Skin epidermis (tissue), 12 donors: Measurements from ENCODE around the gene ALOX12B.
"Not testable (repeated sequence)": the region's sequence is repeated elsewhere in the genome, so short reads cannot be mapped to it uniquely, and the experiment has no call there.

ENCODE experiments used
- H3K27ac ChIP-seq, 21 experiments: fragments of 200-600 bp; sonication (generic) in 11 of 21; one replicate each; pipeline ENCODE4 v1.5.0; 2020; ENCODE audit warnings: mild to moderate bottlenecking in 3 of 21, inconsistent platforms in 2 of 21, moderate library complexity in 2 of 21
- H3K4me3 ChIP-seq, 7 experiments: fragments of 200-600 bp; sonication (generic) in 2 of 7; one replicate each; pipeline ENCODE4 v1.5.0; 2020; ENCODE audit warnings: inconsistent platforms in 2 of 7, mild to moderate bottlenecking in 2 of 7, moderate library complexity in 1 of 7

Gene ALOX12B

GRCh38 chr17:8095361-8095760 is 7.8 kb upstream of the ALOX12B start:
- Histone ChIP-seq H3K4me3 (no peak overlapping the region), H3K27ac (no peak overlapping the region)

DNA sequence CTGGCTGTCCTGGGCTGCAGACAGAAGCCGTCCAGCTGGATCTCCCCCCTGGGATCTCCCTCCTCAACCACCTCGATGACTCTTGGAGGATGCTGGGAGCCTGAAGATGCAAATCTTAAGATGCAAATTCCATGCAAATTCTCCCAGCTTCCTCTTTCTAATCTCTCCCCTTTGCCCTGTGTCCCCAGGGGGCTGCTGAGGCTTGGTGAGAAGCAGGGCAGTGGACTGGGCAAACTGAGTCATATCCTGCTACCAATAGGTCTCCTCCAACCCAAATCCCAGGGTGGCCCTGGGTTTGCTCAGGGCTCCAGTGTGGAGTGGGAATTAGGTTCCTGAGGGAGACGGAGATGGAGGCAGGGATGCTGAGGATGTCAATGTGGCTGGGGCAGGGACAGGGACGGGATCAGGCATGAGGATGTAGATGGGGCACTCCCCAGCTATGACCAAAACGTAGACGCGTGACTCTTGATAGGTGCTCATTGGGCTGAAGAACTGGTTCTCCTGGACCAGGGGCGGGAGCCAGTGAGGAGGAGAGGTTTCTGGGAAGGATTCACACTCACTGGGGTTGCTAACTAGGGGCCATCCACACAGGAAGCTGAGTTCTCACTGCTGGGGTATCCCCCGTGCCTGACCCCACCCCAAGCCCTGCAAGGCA is 3.6 kb upstream of the ALOX12B start:
- H3K4me3 ChIP-seq, result no peak overlapping the region
- H3K27ac ChIP-seq, result peak overlapping the region in 6 of 21 experiments; percentile 14 to 29 (median 20)

DNA sequence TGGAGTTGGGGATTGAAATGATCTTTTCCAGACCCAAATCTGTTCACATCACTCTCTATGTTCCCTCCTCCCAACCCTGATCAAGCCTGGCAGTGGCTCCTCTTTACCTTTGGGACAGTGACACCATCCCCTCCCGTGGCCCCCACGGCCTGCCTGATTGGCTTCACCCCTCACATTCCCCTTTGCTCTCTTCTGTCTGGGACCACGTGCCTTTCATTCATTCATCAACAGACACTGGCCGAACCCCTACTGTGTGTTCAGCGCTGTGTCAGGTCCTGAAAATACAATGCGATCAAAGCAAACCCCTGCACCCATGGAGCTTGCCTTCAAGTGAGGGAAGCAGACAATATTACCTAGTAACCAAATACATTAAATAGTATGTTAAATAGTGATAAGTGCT is 2.2 kb upstream of the ALOX12B start:
- no peak overlapping the region for H3K27ac ChIP-seq
- H3K4me3 ChIP-seq, result no peak overlapping the region

DNA sequence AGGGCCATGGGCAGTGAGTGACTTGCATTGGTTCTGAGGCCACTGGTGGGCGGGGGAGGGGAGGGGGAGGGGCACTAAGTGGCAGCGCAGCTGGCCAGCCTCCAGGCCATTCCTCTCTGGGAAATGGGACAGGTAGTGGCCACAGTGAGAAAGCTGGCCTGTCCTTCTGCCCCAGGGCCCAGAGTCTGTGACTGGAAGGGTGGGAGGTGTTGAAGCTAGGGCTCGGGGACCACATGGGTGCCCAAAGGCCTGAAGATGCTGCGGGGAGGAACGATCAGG is 375 bp upstream of the ALOX12B start:
- no peak overlapping the region for H3K4me3 ChIP-seq
- H3K27ac ChIP-seq, result peak overlapping the region in 1 of 21 experiments; percentile 57

DNA sequence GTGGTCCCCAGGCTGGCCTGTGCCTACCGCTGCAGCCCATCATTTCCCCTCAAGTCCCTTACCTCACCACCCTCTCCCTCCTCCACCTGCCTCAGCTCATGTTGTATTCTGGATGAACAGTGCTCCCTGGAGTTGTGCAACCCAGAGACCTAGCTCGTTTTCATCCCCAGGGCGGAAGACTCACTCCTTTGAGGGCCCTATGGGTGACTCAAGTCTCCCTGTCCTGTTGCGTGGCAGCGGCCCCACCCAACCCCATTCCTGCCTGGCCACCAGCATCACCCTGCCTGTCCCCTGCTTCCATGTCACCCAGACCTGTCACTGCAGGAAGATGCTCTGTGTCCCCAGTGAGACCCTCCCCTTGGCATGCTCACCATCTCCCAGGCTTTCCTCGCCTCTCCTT is 3.3 kb downstream of the ALOX12B start:
- H3K27ac ChIP-seq, result peak overlapping the region in 2 of 21 experiments; percentile 47 to 60
- H3K4me3 ChIP-seq, result no peak overlapping the region

DNA sequence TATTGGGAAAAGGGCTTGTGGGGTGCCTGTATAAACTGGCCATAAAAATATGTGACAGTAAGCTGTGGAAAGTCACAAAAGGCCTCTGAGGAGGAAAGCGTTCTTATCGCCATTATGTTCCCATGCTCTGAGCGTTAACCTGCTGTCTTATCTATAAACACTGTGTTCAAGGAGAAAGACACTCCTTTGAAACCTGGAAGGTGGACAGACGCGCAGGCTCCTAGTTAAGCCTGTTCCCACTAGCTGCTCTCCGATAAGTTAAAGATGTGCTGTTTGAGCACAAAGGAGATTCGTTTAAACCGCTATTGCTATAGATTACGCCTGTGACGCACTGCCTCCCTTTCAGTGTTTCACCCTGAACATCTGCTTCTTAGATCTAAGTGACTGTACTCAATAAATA is 5.2 kb downstream of the ALOX12B start:
- Histone ChIP-seq H3K4me3 (no peak overlapping the region), H3K27ac (no peak overlapping the region)

DNA sequence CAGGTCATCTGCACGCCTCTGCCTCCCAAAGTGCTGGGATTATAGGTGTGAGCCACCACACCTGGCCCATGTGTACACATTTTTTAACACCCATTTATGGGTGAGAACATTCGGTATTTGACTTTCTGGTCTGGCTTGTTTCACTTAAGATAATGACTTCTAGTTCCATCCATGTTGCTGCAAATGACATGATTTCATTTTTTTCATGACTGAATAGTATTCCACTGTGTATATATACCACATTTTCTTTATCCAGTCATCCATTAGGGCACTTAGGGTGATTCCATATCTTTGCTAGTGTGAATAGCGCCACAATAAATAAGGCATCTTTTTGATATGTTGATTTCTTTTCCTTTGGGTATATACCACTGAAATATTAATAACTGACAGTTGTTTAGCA is 5.6 kb downstream of the ALOX12B start:
- Histone ChIP-seq H3K4me3 (no peak overlapping the region), H3K27ac (no peak overlapping the region)

DNA sequence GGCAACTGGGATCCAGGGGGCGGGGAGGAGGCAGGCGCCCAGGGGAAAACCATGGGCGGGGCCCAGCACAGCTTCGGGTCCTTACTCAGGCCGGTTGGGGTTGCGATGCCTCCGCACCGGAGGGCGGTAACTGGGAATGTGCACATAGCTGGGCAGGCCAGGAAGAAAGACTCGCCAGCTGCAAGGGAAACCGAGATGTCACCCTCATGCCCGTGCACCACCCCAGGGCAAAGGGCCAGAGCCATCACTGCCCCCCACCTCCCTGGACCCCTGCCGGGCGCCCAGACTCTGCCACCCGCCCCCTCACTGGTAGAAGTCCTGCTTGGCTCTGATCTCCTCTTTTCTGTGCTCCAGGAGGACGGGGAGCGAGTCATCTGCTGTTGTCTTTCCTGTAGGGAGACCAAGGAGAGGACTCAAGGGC is 6.7 kb downstream of the ALOX12B start:
- Histone ChIP-seq H3K4me3 (peak overlapping the region in 1 of 7 experiments; percentile 40), H3K27ac (peak overlapping the region in 3 of 21 experiments; percentile 3 to 55 (median 21))

DNA sequence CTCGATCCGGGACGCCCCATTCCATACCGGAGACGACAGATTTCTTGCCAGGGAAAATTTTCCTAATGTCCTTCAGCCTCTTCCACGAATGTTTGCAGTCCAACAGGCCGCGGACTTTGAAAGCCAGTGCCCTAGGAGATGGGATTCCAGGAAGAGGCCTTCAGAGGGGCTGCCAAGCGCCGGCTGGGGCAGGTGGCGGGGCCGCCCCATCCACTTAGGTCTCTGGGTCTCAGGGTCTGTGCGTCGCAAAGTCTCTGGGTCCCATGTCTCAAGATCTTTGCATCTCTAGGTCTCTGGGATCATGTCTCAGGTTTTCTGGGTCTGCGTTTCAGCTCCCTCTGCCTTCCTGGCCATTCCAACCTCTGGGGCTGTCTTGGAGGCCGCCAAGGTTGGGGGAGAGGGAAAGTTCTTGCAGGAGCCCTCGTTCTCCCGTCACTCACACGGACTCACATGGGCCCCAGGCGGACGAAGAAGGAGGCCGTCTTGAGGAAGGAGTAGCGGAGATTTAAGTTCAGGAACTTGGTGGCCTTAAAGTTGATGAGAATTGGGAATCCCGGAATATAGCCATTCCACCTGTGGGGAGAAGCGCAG is 7.2 kb downstream of the ALOX12B start:
- Histone ChIP-seq H3K4me3 (peak overlapping the region in 6 of 7 experiments; percentile 13 to 44 (median 38)), H3K27ac (peak overlapping the region in 9 of 21 experiments; percentile 5 to 78 (median 48))

- peak overlapping the region; percentile 13 to 44 (median 37) for H3K4me3 ChIP-seq
- H3K27ac ChIP-seq, result peak overlapping the region in 12 of 21 experiments; percentile 5 to 78 (median 45)
Observed at GRCh38 chr17:8079291-8080207, 8.0 kb downstream of the ALOX12B start.

GRCh38 chr17:8077939-8078338 is 9.6 kb downstream of the ALOX12B start:
- H3K4me3 ChIP-seq, H3K27ac ChIP-seq: not testable (repeated sequence)

- H3K27ac ChIP-seq, result no peak overlapping the region
- H3K4me3 ChIP-seq, result no peak overlapping the region
Observed at GRCh38 chr17:8076502-8077266, 10.8 kb downstream of the ALOX12B start.

- Histone ChIP-seq H3K4me3 (no peak overlapping the region), H3K27ac (no peak overlapping the region)
Observed at GRCh38 chr17:8075574-8076342, 11.8 kb downstream of the ALOX12B start.

DNA sequence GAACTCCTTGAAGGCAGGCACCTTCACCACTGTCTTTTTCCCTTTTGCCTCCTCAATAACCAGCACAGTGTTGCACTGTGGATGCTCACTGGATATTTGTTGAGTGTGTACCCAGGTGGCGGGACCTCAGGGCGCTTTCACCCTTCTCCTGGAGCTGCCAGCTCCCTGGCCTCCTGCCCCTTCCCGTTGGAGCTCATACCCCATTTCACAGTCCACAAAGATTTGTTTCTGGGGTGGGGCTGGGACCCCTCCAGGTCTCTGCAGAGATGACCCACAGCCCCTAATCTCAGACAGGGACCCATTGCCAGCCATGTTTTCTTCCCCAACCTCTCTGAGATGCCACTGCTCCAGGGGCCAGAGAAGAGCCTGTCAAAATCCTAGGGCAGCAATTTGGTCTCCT is 12.4 kb downstream of the ALOX12B start:
- no peak overlapping the region for H3K27ac ChIP-seq
- H3K4me3 ChIP-seq, result no peak overlapping the region

GRCh38 chr17:8074554-8074953 is 13.0 kb downstream of the ALOX12B start:
- Histone ChIP-seq H3K27ac (no peak overlapping the region), H3K4me3 (no peak overlapping the region)

- Histone ChIP-seq H3K27ac (no peak overlapping the region), H3K4me3 (peak overlapping the region in 1 of 7 experiments; percentile 15)
Observed at GRCh38 chr17:8073627-8074484, 13.7 kb downstream of the ALOX12B start.

DNA sequence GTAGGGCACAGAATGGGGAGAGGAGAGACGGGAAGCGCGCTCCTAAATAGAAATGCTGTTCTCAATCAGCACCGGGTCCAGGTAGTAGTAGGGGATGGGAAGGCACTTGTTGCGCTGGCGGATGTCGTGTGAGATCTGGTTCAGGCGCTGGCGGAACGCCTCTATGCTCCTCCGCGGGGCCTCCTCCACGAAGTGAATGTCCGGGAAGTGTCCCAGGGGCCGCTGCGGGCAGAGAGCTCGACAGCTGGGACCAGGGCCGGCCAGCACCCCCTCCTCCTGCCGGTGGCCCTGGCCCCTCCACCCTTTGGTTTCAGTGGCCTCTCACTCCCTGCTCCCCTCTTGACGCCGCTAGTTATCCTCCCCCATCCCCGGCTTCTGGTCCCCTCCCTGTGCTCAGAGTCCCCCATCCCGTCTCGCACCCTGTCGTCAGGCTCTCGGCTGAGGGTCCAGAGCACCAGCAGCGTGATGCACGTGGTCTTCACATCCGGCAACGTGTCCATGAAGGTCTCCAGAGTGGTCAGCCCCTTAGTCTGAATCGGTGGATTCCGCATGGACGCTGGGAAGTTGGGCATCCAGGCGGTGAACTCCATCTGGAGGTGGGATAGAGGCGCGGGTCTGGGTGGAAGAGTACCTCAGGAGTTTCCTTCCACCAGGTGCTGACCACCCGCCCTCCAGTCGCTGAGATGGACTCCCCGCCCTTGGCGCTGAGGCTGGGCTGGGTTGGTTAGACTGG is 14.6 kb downstream of the ALOX12B start:
- Histone ChIP-seq H3K27ac (no peak overlapping the region), H3K4me3 (peak overlapping the region in 1 of 7 experiments; percentile 15)

GRCh38 chr17:8072341-8072728 is 15.2 kb downstream of the ALOX12B start:
- no peak overlapping the region for H3K27ac ChIP-seq
- no peak overlapping the region for H3K4me3 ChIP-seq
